B cell (primary cell): ENCODE measurements around the gene XPNPEP2.

Experiments used
- CTCF ChIP-seq: fragments of 200-600 bp; IDR thresholded peaks from one replicate; pipeline ENCODE4 v1.8.0; 2022; ENCODE audit warnings: antibody characterized with exemption, mild to moderate bottlenecking
- EZH2 ChIP-seq: IDR thresholded peaks from 2 replicates; pipeline ENCODE4 v1.6.1; 2012; ENCODE audit warnings: borderline replicate concordance, low read depth, mild to moderate bottlenecking, moderate library complexity, low read length; ENCODE audit not compliant: insufficient read depth, poor library complexity, severe bottlenecking

GRCh38 chrX:129792586-129793291 lies 54.0 kb downstream of the XPNPEP2 start:
- TF ChIP-seq CTCF = no peak
- no peak for TF ChIP-seq EZH2
